RPMI7951 (cell line): ENCODE results near the gene PROSER3. TPM values are rescaled to one million over a fixed set of nuclear protein-coding genes. Genes with fewer than 3 reads are reported as not detected.

Experiments used
- DNase-seq: peaks from one replicate; pipeline ENCODE4 v3.0.0-alpha.2; 2012; ENCODE audit warnings: low read depth
- total RNA-seq: library from RNA; depleted of rRNA; stranded (reverse); fragments of >200 nt; shearing (Covaris generic); gene quantifications from 2 replicates; pipeline ENCODE4 v1.2.3, GENCODE V29; 2014; rRNA removed

Gene PROSER3
- total RNA-seq, 1 experiment from 2014 or later = 10.7 TPM

GRCh38 chr19:35816846-35817245 lies 58.9 kb downstream of the PROSER3 start:
- DNase-seq = no peak

GRCh38 chr19:35818445-35818844 lies 60.5 kb downstream of the PROSER3 start:
- no peak for DNase-seq

Other genes starting within 250 kb of the PROSER3 start
- gene DMKN, start 244.5 kb upstream of the PROSER3 start, total RNA-seq = 2.9 TPM in 1 of 2 replicates, not detected in the other
- gene SBSN, start 229.9 kb upstream of the PROSER3 start, total RNA-seq = not detected in 2 replicates
- 0.20 TPM in 1 of 2 replicates, not detected in the other for gene GAPDHS, start 224.7 kb upstream of the PROSER3 start, total RNA-seq
- gene TMEM147, start 212.6 kb upstream of the PROSER3 start, total RNA-seq = 133 and 153 TPM in 2 replicates
- 0.12 TPM in 1 of 2 replicates, not detected in the other for gene ATP4A, start 194.5 kb upstream of the PROSER3 start, total RNA-seq
- not detected in 2 replicates for gene PMIS2, start 172.0 kb upstream of the PROSER3 start, total RNA-seq
- 9.7 and 9.8 TPM in 2 replicates for gene HAUS5, start 145.4 kb upstream of the PROSER3 start, total RNA-seq
- 90.8 and 103 TPM in 2 replicates for gene RBM42, start 129.1 kb upstream of the PROSER3 start, total RNA-seq
- gene ETV2, start 116.4 kb upstream of the PROSER3 start, total RNA-seq = 0.39 and 1.1 TPM in 2 replicates
- gene COX6B1, start 109.9 kb upstream of the PROSER3 start, total RNA-seq = 619 and 745 TPM in 2 replicates
- 0.29 TPM in 1 of 2 replicates, not detected in the other for gene UPK1A, start 91.7 kb upstream of the PROSER3 start, total RNA-seq
- not detected in 2 replicates for gene ZBTB32, start 53.6 kb upstream of the PROSER3 start, total RNA-seq
- gene KMT2B, start 40.2 kb upstream of the PROSER3 start, total RNA-seq = 6.8 and 7.4 TPM in 2 replicates
- gene IGFLR1, start 15.7 kb upstream of the PROSER3 start, total RNA-seq = 4.2 and 6.8 TPM in 2 replicates
- 9.4 and 20.5 TPM in 2 replicates for gene U2AF1L4, start 12.8 kb upstream of the PROSER3 start, total RNA-seq
- 130 and 159 TPM in 2 replicates for gene PSENEN, start 12.5 kb upstream of the PROSER3 start, total RNA-seq
- gene LIN37, start 9.6 kb upstream of the PROSER3 start, total RNA-seq = 22.0 and 22.3 TPM in 2 replicates
- gene HSPB6, start 1.1 kb upstream of the PROSER3 start, total RNA-seq = 0.10 TPM in 1 of 2 replicates, not detected in the other
- 2.3 and 5.0 TPM in 2 replicates for gene ARHGAP33, start 17.4 kb downstream of the PROSER3 start, total RNA-seq
- not detected in 2 replicates for gene PRODH2, start 54.7 kb downstream of the PROSER3 start, total RNA-seq
- not detected in 2 replicates for gene NPHS1, start 94.3 kb downstream of the PROSER3 start, total RNA-seq
- gene KIRREL2, start 98.7 kb downstream of the PROSER3 start, total RNA-seq = 0.10 TPM in 1 of 2 replicates, not detected in the other
- 15.3 and 18.9 TPM in 2 replicates for gene APLP1, start 110.4 kb downstream of the PROSER3 start, total RNA-seq
- 3.7 and 7.1 TPM in 2 replicates for gene NFKBID, start 142.4 kb downstream of the PROSER3 start, total RNA-seq
- gene HCST, start 144.4 kb downstream of the PROSER3 start, total RNA-seq = 1.9 TPM in 1 of 2 replicates, not detected in the other
- not detected in 2 replicates for gene TYROBP, start 150.1 kb downstream of the PROSER3 start, total RNA-seq
- gene LRFN3, start 178.2 kb downstream of the PROSER3 start, total RNA-seq = 4.2 and 5.5 TPM in 2 replicates
- gene SDHAF1, start 237.0 kb downstream of the PROSER3 start, total RNA-seq = 25.8 and 34.0 TPM in 2 replicates